ENCODE results near the gene KLRG1.

Gene KLRG1

DNA sequence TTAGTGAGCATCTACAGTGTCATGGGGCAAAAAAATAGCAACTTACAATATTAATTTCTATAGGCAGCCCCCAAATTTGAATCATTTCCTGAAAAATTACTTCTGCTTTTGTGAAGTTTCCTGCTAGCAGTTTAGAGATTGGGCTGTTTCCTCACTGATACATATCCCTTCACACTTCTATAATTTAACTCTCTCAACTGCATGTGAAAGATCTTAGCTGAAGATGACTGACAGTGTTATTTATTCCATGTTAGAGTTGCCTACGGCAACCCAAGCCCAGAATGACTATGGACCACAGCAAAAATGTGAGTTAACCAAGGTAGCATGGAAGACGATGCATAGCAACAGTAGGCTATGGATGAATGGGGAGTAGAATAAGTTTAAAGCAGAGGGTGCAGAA is at the start of gene KLRG1:
KLRG1 (plus strand) TSS at position 134 of the 400 bp plus-strand sequence; CDS start at position 224, 90 bp downstream.
- DNase-seq (ENCODE audit: low read depth, low spot score), result no peak

DNA sequence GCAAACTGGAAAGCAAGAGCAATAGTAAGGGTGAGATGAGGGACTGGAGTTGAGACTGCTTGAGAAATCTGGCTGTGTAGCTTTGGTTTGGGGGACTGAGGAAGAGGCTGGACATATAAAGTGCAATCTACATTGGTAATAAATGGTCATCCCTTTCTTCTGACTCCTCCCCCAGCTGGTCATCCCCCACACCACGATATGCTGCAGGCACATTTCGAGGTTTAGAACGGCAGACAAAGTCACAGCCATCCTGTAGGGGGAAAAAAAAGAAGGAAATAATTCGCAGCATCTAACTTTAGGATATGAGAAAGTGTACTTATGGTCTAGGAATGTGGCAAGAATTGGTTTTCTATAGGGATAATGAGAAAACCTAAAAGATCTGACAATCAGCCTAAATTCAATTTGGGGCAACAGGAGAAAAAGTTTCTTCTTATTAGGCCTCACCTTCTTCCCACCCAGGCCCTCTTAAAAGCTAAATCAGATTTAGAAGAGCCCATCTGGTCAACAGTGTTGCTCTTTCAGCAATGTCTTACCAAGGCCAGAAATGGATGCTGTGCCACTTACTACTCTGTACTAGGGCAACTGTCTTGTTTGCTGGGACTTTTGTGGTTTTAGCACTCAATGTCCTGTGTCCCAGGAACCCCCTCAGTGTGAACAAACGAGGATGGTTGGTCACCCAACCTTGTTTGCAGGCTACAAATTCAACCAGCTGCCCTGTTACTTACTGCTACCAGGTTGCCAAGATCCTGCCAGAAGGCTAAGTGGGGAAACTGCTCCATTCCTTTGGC is 47.5 kb upstream of the KLRG1 start:
- no peak for DNase-seq (ENCODE audit: low read depth, low spot score)

DNA sequence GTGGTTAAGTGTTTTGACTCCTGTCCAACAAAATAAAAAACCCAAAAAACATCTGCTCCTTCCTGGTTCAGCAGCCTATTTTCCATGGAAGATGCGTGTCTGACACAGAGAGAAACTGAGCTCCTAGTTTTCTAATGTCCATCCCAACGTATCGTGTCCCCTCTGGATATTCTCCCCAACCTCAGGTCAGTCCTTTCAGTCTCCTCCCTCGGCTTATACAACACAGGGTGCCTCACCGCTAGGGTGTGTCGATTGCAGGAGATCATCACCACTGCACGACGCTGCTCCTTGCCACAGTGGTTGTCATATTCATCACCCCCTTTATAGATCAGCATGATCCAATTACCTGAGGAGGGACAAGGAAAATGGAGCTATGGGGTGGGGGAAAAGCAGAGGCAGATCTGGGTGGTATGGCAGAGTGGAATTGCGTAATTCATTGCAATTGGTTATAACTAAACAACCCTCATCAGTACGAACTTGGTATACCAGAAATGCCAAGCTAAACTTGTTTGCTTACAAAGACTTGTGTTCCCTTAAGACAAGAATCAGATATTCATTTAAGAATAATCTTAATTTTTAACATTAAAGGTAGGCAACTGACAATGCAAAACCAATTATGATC is 45.7 kb upstream of the KLRG1 start:
- DNase-seq (ENCODE audit: low read depth, low spot score), result no peak

DNA sequence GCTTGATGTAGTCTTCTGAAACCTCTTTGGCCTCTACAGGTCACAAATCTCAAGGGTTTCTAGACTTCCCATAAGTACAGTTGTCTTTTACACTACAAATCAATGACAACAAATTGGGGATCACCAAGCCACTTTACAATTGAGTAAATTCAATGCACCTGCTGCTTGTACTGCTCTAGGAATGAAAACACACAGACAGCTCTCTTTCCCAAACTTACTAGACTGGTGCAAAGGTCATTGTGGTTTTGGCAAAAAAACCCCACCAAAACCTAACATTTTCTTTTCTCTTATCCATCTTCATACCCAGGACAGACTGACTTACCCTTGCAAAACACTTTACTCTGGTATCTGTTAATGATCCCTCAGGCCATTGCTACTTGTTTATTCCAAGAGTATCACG is 42.6 kb upstream of the KLRG1 start:
- DNase-seq (ENCODE audit: low read depth, low spot score), result no peak

DNA sequence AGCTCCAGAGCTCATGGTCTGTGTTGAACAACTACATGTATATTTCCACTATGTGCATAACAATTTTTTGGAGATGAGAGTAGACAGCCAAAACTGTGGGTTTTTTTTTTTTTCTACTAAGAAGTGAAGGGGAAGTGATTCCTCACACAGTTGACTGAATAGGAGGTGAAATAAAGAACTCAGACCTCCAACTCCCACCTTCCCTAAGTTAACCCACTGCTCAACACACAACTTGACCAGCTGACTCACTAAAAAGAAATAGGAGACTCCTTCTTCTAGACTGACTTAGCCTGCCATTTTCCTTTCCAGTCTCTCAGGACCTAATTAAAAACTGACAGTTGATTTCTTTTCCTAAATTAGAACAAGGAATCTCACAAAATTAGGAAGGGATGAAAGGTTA is 41.6 kb upstream of the KLRG1 start:
- no peak for DNase-seq (ENCODE audit: low read depth, low spot score)

DNA sequence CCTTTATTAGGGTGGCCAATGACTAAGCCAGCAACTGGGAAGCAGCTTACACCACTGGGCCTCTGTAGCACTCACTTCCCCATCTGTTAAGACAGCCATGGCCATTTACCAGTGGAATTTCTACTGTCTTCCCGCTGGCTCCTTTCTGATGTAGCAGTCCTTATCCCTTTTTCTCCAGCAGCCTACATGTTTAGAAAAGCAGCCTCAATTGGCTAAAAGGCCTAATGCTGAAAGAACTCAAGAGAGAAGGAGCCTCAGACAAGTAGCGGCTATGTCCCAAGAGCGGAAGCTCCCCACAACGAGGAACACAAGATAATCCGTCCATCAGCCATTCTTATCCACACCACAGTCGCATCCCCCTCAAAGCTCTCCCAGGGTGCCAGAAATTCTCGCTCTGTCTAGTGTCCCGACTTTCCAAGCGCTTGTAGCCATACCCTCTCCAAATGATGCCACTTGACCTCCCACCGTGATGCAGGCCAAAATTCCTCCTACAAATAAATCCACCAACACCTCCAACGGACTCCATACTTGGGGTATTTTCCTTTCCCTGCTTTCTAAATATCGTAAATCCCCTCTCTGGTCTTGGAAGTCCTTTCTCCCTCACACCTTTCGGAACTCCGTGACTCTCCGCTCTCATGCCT is 40.5 kb upstream of the KLRG1 start:
- peak; percentile 46 for DNase-seq (ENCODE audit: low read depth, low spot score)

DNA sequence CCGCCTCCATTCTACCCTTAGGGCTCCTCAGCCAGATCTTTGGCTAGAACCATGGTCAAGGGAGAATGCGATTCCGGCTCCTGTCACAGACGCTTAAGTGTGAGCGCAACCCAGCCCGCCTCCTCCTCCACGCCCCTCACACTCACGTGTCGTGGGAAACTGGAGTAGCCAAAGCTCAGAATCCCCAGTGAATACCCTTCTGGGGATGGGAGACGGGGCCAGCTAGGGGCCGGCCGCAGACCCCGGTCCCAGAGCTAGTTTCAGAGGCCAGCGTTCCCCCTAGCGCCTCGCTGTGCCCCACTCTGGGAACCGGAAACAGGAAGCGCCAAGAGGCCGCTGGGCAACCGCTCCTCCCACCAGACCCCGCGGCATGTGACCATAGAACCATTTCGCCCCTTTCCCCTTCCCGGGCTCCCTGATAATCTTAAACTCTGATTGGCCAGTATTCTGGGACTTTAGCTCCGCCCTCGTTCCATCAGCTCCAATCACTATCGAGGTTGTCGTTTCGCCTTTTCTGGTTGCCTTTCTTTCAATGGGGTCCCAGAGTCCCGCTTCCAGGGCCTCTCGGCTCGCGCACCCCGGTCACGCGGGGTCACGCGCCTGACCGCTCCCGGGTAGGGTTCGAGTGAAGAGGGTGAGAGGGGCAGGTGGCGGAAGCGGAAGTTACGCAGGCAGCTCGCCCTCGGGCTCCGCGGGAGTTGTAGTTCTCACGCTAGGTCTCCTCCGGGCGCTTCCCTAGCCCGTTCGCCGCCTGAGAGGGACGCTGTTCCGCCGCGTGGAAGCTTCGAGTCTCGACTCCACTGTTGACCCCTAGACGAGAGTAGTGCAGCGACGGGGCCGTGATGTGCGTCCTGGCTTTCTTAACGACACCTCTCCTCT is 39.8 kb upstream of the KLRG1 start, which contains the start of gene M6PR:
M6PR (minus strand) TSS at position 304 of the 879 bp plus-strand sequence. CDS start 3,241 bp downstream, outside the sequence.
- DNase-seq (ENCODE audit: low read depth, low spot score), result peak; percentile 98

DNA sequence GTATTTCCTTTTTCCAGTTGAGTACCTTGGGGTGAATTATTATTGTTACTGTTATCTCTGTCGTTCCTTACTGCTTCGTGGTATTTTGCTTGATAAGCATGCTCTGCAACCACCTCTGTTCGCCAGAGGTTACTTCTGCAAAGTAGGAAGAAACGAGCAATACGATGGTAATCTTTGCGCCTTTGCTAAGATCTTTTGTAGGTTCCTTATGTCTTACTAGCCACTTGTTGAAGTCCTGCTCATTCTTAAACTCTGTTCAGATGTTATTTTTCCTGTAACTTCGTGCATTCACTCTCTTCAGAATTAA is 39.2 kb upstream of the KLRG1 start:
- no peak for DNase-seq (ENCODE audit: low read depth, low spot score)

DNA sequence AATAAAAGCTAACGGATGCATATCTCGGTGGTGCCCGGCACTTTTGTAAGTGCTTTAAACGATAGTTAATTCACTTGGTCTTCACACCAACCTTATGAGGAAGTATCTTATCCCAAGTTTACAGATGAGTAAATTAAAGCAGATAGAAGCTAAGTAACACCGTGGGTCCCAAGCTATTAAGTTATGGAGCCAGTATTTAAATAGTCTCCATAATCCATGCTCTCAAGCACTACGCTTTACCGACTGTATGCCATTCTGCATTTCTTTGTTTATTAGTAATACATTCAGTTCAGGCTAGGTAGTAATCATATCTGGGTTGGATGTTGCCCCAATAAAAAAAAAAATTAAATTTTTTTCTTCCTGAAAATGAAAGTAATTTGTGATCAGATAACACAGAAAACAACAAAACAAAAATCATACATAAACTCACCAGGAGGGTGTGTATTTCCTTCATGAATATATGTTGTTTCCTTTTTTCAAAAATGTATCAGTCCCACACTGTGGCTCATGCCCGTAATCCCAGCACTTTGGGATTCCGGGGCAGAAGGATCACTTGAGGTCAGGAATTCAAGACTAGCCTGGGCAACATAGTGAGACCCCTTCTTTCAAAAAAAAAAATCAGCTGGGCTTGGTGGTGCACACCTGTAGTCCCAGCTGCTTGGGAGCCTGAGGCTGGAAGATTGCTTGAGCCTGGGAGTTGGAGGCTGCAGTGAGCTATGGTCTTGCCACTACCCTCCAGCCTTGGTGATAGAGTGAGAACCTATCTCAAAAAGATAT is 38.5 kb upstream of the KLRG1 start:
- no peak for DNase-seq (ENCODE audit: low read depth, low spot score)

DNA sequence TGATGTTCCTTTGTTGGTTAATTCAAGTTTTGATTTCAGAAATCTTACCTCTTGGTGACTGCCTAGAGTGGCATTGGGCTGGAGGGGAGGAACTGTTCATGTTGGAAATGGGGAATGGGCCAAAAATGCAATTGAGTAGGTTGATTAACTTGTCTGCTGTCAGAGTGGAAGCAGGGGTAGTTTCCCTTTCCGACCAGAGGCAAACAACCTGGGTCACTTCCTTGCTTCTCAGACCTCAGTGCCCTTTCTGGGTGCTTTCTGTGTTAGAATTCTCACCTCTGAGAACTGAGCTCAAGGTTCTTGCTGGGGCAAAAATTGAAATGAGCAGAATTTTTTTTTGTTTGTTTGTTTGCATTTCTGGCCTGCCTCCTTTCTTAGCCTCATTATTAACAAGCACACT is 37.6 kb upstream of the KLRG1 start:
- no peak for DNase-seq (ENCODE audit: low read depth, low spot score)

DNA sequence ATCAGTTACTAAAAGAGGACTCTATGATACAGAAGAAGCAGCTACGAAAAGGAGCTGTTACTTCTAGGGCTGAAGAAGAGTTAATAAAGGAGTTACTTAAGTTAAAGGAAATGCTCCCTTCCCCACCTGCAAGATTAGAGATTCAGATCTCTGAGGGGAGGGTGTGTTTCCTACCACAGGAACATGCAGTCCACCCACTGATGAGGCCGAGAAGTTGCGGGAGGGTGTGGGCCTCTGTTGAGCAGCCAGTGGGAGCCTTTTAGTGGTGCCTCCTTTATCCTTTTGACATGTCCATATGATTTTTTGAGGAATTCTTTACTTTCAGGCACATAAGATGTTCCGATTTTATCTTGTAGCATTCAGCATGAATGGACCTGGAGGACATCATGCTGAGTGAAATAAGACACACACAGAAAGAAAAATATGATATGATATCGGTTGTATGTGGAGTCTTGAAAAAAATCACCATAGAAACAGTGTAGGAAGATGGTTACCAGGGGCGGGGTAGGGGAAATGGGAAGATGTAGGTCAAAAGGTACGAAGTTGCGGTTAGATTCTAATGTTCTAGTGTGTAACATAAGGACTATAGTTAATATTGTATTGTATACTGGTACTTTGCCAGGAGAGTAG is 35.5 kb upstream of the KLRG1 start:
- no peak for DNase-seq (ENCODE audit: low read depth, low spot score)

DNA sequence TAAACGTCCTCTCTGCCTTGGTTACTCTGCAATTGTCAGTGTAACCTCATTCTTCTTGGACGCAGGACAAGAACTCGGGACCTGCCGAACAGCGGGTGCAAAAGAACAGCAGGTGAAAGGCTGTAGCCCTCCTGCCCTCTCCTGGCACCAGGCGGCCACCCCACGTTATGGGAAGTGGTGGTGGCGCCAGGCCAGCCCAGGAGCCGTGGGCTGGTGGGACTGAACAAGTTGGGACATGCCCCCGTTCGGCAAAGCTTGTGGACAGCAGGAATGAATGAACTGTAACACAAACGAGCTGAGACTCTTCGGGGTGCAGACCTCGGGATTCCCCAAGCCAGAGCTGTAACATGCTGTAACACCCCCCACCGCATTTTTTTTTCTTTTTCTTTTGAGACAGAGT is 33.3 kb upstream of the KLRG1 start:
- DNase-seq (ENCODE audit: low read depth, low spot score), result no peak

DNA sequence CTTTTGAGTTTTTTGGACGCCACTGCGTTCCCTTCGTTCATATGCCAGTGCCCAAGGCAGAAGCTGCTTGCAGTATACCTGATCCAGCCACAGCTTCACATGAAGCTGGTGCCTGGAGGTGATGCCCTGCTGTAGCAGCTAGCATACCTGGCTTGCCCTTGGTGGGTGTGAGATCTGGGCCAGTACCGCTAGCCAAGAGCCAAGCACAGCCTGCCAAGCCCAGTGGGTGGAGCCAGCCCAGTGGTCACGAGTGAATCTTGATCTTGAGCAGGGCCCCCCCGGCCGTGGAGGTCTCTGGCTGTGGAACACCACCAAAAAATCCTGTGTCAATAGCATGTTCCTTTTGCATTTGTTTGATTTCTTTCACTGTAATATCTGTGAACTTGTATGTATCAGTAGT is 32.6 kb upstream of the KLRG1 start:
- no peak for DNase-seq (ENCODE audit: low read depth, low spot score)

DNA sequence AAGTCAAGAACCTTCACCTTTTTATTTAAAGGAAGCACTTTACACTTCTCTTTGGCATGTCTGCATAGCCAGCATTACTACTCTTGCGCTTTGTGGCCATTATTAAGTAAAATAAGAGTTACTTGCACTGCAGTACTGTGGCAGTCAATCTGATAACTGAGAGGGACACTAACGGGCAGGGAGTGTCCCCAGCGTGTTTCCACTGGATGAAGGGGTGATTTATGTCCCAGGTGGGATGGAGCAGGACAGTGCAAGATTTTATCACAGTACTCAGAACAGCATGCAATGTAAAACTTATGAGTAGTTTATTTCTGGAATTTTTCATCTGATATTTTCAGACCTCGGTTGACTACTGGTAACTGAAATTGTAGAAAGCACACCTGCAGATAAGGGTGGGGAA is 31.8 kb upstream of the KLRG1 start:
- DNase-seq (ENCODE audit: low read depth, low spot score), result no peak

DNA sequence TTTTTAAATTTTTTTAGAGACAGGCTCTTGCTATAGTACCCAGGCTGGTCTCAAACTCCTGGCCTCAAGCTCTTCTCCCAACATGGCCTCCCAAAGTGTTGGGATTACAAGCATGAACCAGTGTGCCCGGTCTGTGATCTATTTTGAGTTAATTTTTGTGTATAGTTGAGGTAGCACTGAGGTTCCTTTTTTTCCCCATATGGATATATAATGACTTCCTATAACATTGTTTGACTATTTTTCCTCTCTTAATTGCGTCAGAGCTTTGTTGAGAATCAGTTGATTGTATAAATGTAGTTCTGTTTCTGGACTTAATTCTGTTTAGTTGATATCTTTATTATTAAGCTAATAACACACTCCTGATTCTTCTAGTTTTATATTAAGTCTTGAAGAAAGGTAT is 31.3 kb upstream of the KLRG1 start:
- DNase-seq (ENCODE audit: low read depth, low spot score), result no peak

DNA sequence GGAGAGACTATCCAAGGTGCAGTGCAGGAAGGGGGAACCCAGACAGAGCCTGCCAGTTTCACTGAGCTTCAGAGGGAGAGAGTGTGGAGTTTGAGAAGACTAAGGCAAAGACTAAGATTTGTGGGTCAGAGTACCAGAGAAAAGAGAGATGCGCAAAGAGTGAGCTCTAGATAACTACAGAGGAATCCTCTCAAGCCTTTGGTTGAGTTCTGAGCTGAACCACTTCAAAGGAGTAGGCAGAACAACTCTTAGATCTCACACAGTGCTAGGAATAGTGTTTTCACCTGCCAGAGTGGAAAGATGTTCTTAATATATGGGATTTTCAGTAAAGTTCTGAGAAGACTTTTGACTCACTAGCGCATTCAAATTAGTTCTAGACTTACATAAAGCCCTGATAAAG is 29.2 kb upstream of the KLRG1 start:
- no peak for DNase-seq (ENCODE audit: low read depth, low spot score)

DNA sequence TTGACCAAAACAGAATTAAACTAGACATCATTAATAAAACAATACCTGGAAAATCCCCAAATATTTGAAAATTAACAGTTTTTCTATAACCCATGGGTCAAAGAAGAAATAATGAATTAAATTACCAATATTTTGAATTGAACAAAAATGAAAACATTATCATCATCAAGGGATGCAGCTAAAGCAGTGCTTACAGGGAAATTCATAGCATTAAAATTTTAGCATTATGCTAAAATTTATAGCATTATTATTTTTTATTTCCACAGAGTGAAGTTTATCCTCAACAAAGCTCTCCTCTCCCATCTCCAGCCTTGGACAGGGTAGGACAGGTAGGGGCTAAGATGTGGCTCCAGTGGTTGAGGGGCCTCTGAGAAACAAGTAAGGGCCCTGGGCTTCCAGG is 20.6 kb upstream of the KLRG1 start:
- DNase-seq (ENCODE audit: low read depth, low spot score), result no peak

DNA sequence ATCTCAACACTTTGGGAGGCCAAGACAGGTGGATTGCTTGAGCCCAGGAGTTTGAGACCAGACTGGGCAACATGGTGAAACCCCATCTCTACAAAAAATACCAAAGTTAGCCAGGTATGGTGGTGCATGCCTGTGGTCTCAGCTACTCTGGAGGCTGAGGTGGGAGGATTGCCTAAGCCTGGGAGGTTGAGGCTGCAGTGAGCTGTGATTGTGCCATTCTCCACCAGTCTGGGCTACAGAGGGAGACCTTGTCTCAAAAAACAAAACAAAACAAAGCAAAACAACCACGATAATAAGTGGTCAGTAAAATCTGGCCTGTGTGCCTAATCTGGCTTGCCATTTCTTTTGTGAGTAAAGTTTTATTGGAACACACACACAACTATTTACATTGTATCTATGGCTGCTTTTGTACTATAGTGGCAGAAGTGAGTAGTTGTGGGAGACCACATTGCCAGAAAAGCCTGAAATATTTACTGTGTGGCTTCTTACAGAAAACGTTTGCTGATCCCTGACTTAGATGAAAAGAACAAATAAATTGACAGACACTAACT is 19.4 kb upstream of the KLRG1 start:
- no peak for DNase-seq (ENCODE audit: low read depth, low spot score)

DNA sequence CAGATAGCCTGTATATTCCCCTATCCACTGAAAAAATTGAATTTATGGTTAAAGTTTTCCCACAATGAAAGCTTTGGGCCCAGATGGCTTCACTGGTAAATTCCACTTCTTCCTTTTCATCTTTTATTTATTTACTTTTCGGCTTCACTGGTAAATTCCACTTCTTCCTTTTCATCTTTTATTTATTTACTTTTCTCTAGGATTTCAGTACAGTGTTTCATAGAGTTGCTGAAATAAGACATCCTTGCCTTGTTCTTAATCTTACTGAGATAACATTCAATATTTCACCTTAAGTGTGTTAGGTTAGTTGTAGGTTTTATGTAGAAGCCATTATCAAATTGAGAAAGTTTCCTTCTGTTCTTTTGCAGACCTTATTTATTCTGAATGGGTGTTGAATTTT is 18.9 kb upstream of the KLRG1 start:
- DNase-seq (ENCODE audit: low read depth, low spot score), result no peak

DNA sequence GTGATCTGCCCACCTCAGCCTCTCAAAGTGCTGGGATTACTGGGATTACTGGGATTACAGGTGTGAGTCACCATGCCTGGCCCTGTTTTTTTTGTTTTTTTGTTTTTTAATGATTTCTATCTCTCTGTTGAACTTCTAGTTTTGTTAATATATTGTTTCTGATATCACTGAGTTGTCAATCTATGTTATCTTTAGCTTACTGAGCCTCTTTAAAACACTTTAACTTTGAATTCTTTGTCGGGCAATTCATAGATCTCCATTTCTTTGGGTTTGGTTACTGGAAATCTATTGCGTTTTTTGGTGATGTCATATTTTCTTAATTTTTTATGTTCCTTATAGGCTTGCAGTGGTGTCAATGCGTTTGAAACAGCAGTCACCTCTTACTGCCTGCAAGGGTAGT is 9.2 kb upstream of the KLRG1 start:
- DNase-seq (ENCODE audit: low read depth, low spot score), result no peak

Measured in ELF-1 (cell line).